Stomach (tissue), 9 donors: ENCODE data around the gene ZNF414. TPM values are rescaled to one million over a fixed set of nuclear protein-coding genes. Genes with fewer than 3 reads are reported as not detected.

Experiments
- DNase-seq, 2 donors: peaks; one replicate each; pipeline versions ENCODE4 v3.0.0 to v3.0.0-alpha.2; 2013 to 2019
- H3K27ac ChIP-seq, 5 donors: fragments of 200-600 bp in 4 of 5; sonication (generic) in 4 of 5; one replicate each; pipeline ENCODE4 v1.5.1; 2013 to 2019; ENCODE audit warnings: mild to moderate bottlenecking in 1 of 5, moderate library complexity in 1 of 5
- H3K27me3 ChIP-seq, 3 donors: fragments of 200-600 bp; sonication (generic); one replicate each; pipeline ENCODE4 v1.5.1; 2017 to 2019; ENCODE audit warnings: mixed run types in 1 of 3
- H3K36me3 ChIP-seq, 4 donors: fragments of 200-600 bp; sonication (generic); 1 replicate in 3 of 4; 2 replicates in 1 of 4; pipeline ENCODE4 v1.5.1; 2016 to 2019
- H3K4me1 ChIP-seq, 4 donors: fragments of 200-600 bp; sonication (generic); one replicate each; pipeline ENCODE4 v1.5.1; 2016 to 2019
- H3K4me3 ChIP-seq, 4 donors: fragments of 200-600 bp; sonication (generic) in 3 of 4; one replicate each; pipeline ENCODE4 v1.5.1; 2016 to 2019; ENCODE audit warnings: mild to moderate bottlenecking in 1 of 4
- H3K9me3 ChIP-seq, 4 donors: fragments of 200-600 bp; sonication (generic); one replicate each; pipeline ENCODE4 v1.5.1; 2016 to 2019
- EP300 ChIP-seq: sonication (generic); formaldehyde crosslinking; IDR thresholded peaks from one replicate; pipeline ENCODE4 v1.6.1; 2017; ENCODE audit warnings: antibody characterized with exemption
- POLR2A ChIP-seq, 4 donors: fragments of 450-650 bp; IDR thresholded peaks; one replicate each; pipeline ENCODE4 v1.6.1; 2016; ENCODE audit warnings: antibody characterized with exemption in 4 of 4, control low read depth in 2 of 4, mild to moderate bottlenecking in 1 of 4, moderate library complexity in 1 of 4
- POLR2AphosphoS5 ChIP-seq, 3 donors: sonication (generic); formaldehyde crosslinking; IDR thresholded peaks; one replicate each; pipeline ENCODE4 v1.6.1; 2016; ENCODE audit warnings: antibody characterized with exemption in 3 of 3
- WGBS, 5 donors: extraction: QIAGEN DNeasy Blood & Tissue Kit in 3 of 5; methylation state at CpG; one replicate each; pipeline versions ENCODE4 v1.1.5 to v1.1.7; 2013 to 2018; 5-methylcytosine and 5-hydroxymethylcytosine counted together
- intact Hi-C: fragments of 100-400 bp; cut with DNase I; formaldehyde crosslinking; loops from one replicate; pipeline ENCODE4 v1.15.1; 2023; ENCODE audit warnings: low total_unique reads
- polyA plus RNA-seq, 3 donors: library from polyadenylated mRNA; stranded (reverse); fragments of 200-250 nt; gene quantifications; one replicate each; pipeline ENCODE4 v1.2.3, GENCODE V29; 2013
- total RNA-seq, 5 donors: library from RNA; depleted of rRNA; stranded (reverse); fragments of >200 nt; gene quantifications; one replicate each; pipeline versions ENCODE4 v1.1.0 to v1.2.3, GENCODE V29; 2014 to 2016
- TF ChIP-seq, protein P1 (sequence below), 7 experiments: fragments of 450-650 bp in 4 of 7; fragments of 200-600 bp in 3 of 7; sonication (generic) in 3 of 7; IDR thresholded peaks; one replicate each; pipeline ENCODE4 v1.5.1; 2016 to 2019; ENCODE audit warnings: antibody characterized with exemption in 7 of 7, control low read depth in 2 of 7, mild to moderate bottlenecking in 1 of 7
- donor health status: healthy with polysubstance abuse.
- donor health status: Bipolar disorder and iron deficiency.
- donor health status: healthy.

The ZNF414 gene
- total and polyA plus RNA-seq, 8 donors = 1.8 to 32.7 (median 18.3) TPM

DNA sequence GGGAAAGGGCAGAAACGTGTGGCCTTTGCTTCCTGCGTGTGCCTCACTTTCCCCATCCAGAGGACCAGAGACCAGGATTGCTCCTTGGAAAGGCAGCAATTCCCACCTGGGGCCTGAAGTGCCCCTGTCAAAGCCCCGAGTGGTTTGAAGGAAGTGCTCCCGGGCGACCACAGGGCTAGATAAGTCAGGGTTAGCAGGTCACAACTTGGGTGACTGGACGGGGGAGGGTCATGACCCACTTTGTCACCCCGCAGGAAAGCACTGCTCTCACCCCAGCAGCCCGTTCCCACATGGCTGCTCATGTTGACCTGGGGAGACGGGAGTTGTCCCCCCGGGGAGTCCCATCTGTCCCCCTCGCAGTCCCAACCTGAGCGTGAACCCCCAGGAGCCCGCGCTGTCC lies 12.0 kb downstream of the ZNF414 start:
- intact Hi-C loops = loop anchor here (10.0 kb wide), 1 partner anchor 97 kb away; no protein-coding TSS in a partner anchor
- WGBS, 5 donors = 60 to 72% (median 68%) methylated on average over 9 to 14 of the region's 14 CpGs
- H3K4me3 ChIP-seq = peak overlapping the region in 1 of 4 donors; percentile 11

DNA sequence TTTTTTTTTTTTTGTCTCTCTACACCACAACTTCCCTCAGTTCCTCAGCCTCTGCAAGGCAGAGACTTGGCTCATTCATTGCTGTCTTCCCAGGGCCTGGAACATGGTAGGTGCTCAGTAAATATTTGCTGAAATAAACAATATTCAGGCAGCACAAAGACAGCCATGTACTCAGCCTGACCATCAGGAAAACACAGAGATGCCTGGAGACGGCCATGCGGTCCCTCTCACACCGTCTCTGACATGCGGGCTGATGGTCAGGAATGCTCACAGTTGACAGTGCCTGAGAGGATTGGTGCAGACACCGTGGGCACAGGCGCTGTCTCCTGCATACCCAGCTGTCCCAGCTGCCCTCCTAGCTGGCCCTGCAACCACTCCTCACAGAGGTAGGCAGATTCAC lies 12.5 kb downstream of the ZNF414 start:
- intact Hi-C loops = loop anchor here (10.0 kb wide), 1 partner anchor 97 kb away; no protein-coding TSS in a partner anchor
- Histone ChIP-seq H3K27me3 (peaks cover 0 to 6% (median 0%) of the 10 kb centered on the region in 3 donors), H3K36me3 (no peaks in the 10 kb centered on the region), H3K9me3 (no peaks in the 10 kb centered on the region), H3K27ac (peak overlapping the region in 1 of 5 donors; percentile 55), H3K4me3 (peak overlapping the region in 1 of 4 donors; percentile 11), H3K4me1 (peaks cover 11 to 23% (median 14%) of the 10 kb centered on the region in 4 donors)
- WGBS, 5 donors = 51 to 83% (median 74%) methylated on average over 5 to 6 of the region's 6 CpGs
- DNase-seq = no peak
- TF ChIP-seq POLR2A (IDR thresholded peaks at IDR 0.05) (no peak), EP300 (no peak), POLR2AphosphoS5 (IDR thresholded peaks at IDR 0.05) (no peak)
- TF ChIP-seq, protein P1, sequence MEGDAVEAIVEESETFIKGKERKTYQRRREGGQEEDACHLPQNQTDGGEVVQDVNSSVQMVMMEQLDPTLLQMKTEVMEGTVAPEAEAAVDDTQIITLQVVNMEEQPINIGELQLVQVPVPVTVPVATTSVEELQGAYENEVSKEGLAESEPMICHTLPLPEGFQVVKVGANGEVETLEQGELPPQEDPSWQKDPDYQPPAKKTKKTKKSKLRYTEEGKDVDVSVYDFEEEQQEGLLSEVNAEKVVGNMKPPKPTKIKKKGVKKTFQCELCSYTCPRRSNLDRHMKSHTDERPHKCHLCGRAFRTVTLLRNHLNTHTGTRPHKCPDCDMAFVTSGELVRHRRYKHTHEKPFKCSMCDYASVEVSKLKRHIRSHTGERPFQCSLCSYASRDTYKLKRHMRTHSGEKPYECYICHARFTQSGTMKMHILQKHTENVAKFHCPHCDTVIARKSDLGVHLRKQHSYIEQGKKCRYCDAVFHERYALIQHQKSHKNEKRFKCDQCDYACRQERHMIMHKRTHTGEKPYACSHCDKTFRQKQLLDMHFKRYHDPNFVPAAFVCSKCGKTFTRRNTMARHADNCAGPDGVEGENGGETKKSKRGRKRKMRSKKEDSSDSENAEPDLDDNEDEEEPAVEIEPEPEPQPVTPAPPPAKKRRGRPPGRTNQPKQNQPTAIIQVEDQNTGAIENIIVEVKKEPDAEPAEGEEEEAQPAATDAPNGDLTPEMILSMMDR (IDR thresholded peaks at IDR 0.05) = no peak

More for the DNA sequence above, 12.0 kb downstream of the ZNF414 start:
- Histone ChIP-seq H3K9me3 (no peaks in the 10 kb centered on the region), H3K27me3 (peaks cover 0 to 6% (median 0%) of the 10 kb centered on the region in 3 donors), H3K27ac (peak overlapping the region in 2 of 5 donors; percentile 32 to 55), H3K4me1 (peaks cover 12 to 28% (median 17%) of the 10 kb centered on the region in 4 donors), H3K36me3 (no peaks in the 10 kb centered on the region)
- DNase-seq = no peak
- no peak for TF ChIP-seq EP300
- TF ChIP-seq, protein P1 (IDR thresholded peaks at IDR 0.05) = no peak
- TF ChIP-seq POLR2A (IDR thresholded peaks at IDR 0.05) = no peak
- TF ChIP-seq POLR2AphosphoS5 (IDR thresholded peaks at IDR 0.05) = no peak

DNA sequence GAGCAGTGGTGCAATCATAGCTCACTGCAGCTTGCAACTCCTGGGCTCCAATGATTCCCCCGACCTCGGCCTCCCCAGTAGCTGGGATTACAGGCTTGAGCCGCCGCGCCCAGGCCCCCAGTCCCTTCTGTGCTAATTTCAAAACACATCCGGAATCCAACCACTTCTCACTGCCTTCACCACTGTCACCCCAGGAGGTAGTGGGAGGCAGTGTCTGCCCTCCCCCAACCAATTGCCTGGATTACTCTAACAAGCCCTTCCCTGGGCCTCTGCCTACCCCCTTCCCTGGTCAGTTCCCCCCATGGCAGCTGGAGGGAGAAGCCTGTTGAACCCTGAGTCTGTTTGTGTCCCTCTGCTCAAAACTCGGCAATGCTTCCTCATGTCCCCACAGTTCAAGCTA lies 13.8 kb downstream of the ZNF414 start:
- intact Hi-C loops = loop anchor here (10.0 kb wide), 1 partner anchor 95 kb away; no protein-coding TSS in a partner anchor
- H3K4me1 ChIP-seq = peaks cover 0 to 18% (median 1%) of the 10 kb centered on the region in 4 donors
- WGBS, 5 donors = 62 to 69% (median 67%) methylated on average over 1 to 7 of the region's 7 CpGs
- peaks cover 0 to 6% (median 0%) of the 10 kb centered on the region in 3 donors for H3K27me3 ChIP-seq
- H3K36me3 ChIP-seq = no peaks in the 10 kb centered on the region
- TF ChIP-seq EP300 (no peak), POLR2A (IDR thresholded peaks at IDR 0.05) (no peak), POLR2AphosphoS5 (IDR thresholded peaks at IDR 0.05) (no peak)
- TF ChIP-seq, protein P1 (IDR thresholded peaks at IDR 0.05) = no peak
- peak overlapping the region in 1 of 4 donors; percentile 4 for H3K4me3 ChIP-seq
- DNase-seq = no peak
- peak overlapping the region in 2 of 5 donors; percentile 4 to 35 for H3K27ac ChIP-seq
- H3K9me3 ChIP-seq = no peaks in the 10 kb centered on the region

DNA sequence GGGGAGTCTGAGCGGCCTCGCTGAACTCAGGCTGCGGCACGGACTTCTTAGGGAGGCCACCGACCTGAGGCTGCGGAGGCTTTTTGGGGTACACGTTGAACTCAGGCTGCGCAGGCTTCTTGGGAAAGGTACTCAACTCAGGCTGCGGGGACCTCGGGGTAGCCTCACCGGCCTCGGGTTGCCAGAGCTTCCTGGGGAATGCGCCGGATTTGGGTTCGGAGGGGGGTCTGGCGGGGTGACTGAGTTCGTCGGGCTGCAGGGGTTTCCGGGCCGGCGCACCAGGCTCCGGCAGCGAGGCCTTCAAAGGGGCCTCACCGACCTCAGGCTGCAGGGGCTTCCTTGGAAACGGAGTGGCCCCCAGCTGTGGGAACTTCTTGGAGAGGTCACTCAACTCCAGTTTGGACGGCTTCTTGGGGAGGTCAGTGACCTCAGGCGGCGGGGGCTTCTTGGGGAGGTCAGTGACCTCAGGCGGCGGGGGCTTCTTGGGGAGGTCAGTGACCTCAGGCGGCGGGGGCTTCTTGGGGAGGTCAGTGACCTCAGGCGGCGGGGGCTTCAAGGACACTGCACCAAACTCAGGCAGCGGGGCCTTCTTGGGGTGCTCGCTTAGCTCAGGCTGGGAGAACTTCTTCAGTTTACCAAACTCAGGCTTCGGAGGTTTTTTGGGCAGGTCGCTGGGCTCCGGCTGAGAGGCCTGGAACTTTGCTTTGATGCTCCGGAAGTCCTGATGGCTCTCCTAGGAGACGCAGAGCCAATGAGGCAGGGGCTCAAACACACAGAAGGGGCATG lies 14.7 kb downstream of the ZNF414 start:
- Histone ChIP-seq H3K36me3 (no peaks in the 10 kb centered on the region), H3K4me3 (no peak overlapping the region), H3K9me3 (no peaks in the 10 kb centered on the region), H3K27ac (no peak overlapping the region), H3K27me3 (peaks cover 0 to 6% (median 0%) of the 10 kb centered on the region in 3 donors), H3K4me1 (peaks cover 0 to 9% (median 0%) of the 10 kb centered on the region in 4 donors)
- TF ChIP-seq, protein P1 (IDR thresholded peaks at IDR 0.05) = no peak
- TF ChIP-seq EP300 (no peak), POLR2AphosphoS5 (IDR thresholded peaks at IDR 0.05) (no peak), POLR2A (IDR thresholded peaks at IDR 0.05) (no peak)
- intact Hi-C loops = no loop called here
- DNase-seq = no peak
- WGBS, 5 donors = 70 to 91% (median 87%) methylated on average over 2 to 41 of the region's 41 CpGs
